ENCODE results near the gene SLC4A1. TPM values are rescaled to one million over a fixed set of nuclear protein-coding genes. Genes with fewer than 3 reads are reported as not detected.

The SLC4A1 gene
- total RNA-seq, 2 donors from 2014 or later: 0.63 TPM; not detected in 1

- DNase-seq: no peak
- intact Hi-C loops (cut with DNase I): loop anchor here in 1 of 2 donors (5.0 kb wide), 1 partner anchor 309 kb away; no protein-coding TSS in a partner anchor
- no peak for ATAC-seq
Observed at GRCh38 chr17:44213403-44214229, 54.3 kb downstream of the SLC4A1 start.

DNA sequence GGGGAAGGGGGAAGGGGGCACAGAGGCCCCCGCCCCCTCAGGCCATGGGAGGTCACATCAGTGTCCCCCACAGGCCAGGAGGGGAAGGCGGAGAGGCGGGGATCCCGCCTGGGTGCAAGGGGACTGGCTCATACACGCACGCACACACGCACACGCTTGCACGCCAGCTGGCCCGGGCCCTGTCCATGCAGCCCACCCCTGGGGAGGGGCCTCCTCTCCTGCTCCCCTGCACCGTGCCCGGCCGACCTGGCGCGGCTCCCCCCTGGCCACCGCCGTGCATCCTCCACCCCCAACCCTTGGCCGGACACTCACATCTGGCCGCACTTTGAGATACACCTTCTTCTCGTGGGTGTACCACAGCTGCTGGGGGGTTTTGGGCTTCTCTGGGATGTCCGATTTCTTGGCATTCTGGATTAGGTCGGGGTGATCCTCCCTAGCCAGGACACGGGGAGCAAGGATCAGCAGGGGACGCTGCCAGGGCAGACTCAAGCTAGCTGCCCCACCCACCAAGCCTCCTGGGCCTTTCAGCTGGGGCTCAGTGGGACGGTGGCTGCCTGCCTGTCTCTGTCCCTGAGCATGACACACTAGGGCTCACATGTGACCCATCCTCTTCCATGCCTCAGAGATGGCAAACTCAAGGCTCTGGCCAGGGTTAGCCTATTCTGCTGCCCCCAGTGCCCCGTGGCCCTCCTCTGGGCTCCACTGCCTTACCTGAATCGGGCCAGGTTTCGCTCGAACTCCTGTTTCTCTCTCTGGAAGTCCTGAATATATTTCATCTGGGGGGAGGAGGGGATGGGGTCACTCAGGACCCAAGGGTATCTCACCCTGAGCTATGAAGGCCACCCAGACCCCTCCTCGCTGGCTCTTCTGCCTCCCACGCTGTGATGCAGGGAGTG is 55.2 kb downstream of the SLC4A1 start:
- intact Hi-C loops (cut with DNase I): loop anchor here in 1 of 2 donors (5.0 kb wide), 1 partner anchor 310 kb away; no protein-coding TSS in a partner anchor

DNA sequence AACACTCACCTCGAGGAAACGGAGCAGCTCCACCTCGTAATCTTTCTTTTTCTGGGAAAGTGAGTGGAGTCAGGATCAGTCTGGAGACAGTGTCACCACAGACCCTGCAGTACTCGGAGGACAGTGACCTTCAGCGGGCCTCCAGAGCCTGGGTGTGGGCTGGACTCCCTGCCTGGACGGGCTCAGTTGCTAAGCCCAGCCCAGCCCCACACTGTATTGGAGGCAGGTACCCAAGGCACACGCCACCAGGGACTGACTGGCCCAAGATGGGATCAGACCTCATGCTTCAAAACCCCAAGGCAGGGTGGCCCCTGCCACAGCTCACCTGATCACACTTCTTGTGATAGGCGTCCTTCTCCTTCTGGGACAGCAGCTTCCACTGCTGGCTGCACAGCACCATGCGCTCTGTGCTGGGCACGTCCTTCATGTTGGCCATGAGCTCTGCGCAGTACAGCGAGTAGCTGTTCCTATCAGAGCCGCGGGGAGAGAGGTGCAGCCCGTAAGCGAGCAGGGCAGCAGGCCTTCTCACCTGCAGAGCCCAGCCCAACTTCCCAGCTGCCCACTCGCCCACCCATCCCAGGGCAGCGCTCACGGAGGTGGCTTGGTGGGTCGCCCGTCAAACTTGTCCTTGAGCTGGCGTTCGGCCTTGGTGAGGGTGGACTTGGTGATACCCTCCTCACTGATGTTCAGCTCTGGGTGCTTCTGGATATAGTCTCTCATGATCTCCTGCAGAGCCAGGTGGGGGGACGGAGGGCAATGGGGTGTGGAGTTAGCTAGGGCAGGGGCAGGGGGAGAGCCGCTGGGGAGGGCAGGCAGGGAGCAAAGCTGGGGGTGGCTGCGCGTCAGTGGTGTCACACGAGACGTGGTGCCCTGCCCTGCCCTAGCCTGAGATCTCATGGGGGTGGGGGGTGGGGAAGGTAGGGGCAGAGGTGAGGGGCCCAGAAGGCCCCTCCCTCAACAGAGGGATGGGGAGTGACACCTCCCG is 56.4 kb downstream of the SLC4A1 start:
- no peak for ATAC-seq
- no peak for DNase-seq
- intact Hi-C loops (cut with DNase I): loop anchor here in 1 of 2 donors (5.0 kb wide), 1 partner anchor 311 kb away; no protein-coding TSS in a partner anchor

More for the DNA sequence above, 55.2 kb downstream of the SLC4A1 start:
- ATAC-seq (no peak), DNase-seq (no peak)

DNA sequence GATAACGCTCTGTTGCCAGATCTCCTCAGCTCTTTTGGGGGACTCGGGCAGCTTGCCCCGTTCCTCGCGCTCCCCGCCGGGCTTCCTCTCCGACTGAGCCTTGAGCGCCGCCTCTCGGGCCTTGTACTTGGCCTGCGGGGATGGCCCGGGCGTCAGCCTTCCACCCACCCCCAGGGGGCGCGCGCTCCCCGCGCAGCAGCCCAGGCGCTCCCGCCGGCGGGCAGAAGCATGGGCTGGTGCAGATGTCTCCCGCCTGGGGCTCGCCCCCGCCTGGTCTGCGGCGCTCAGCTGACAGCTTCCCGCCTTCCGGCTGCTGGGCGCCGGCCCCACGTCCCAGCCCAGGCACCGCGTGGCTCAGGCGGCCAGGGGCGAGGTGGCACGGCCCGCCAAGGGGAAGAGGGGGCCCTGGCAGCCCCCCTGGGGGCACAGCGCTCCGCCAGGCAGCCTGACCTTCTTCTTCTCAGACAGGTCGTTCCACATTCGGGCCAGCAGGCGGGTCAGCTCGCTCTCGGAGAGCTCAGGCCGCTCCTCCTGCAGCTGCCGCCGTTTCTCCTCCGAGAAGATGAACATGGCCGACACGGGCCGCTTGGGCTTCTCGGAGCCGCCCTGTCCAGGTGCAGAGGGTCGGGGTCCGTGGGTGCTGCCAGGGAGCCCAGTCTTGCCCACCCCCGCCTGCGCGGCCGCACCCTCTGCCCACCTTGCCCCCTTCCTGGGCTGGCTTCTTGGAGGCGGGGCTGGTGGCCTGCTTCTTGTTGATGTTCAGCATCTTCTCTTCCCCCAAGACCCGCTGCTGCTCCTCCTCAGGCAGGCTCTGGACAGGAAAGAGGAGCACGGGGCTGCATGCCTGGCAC is 57.4 kb downstream of the SLC4A1 start:
- ATAC-seq (peak; percentile 92 to 94), DNase-seq (peak; percentile 90)
- intact Hi-C loops (cut with DNase I): loop anchor here in 1 of 2 donors (5.0 kb wide), 1 partner anchor 312 kb away; no protein-coding TSS in a partner anchor

DNA sequence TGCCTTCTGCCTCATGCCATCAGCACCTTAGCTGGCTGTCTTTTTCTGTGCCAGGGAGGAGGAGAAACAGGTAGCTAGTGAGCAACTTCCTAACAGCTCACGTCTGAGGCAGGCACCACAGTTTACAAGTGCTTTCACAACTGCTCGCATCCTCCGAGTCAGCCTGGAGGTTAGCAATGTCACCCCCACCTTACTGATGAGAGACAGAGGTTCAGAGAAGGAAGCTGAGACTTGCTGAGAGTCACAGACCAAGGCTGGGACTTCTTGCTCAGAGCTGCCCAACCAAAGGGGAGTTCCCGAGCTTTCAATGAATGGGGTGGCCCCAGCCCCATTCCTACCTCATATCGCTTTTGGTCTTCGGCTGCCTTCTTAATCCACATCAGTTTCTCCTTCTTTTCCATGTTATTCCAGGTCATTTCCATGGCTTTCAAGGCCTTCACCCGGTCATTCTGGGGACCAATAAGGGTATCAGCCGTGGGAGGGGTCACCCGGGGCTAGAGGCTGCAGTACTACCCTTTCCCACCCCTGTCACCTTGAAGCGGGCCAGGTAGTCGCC is 58.1 kb downstream of the SLC4A1 start:
- intact Hi-C loops (cut with DNase I): loop anchor here in 1 of 2 donors (5.0 kb wide), 1 partner anchor 312 kb away; no protein-coding TSS in a partner anchor
- DNase-seq (no peak), ATAC-seq (no peak)

DNA sequence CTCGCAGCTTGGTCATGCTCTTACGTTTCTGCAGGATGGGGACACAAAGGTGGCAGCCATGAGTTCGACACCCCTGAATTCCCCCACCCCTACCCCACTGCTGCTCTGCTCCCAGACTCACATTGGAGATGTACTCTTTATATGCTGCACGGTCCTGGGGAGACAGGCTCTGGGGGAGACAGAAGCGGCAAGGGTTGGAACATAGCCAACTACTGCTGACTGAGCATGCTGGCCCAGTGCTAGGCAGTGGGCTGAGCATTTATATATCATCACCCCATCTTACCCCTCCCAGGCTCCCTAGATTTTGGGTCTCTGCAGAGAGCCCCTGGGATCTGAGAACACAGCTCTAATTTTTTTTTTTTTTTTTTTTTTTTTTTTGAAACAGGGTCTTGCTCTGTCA is 60.2 kb downstream of the SLC4A1 start:
- no peak for DNase-seq
- intact Hi-C loops (cut with DNase I): no loop called here
- no peak for ATAC-seq

- ATAC-seq (no peak), DNase-seq (no peak)
- intact Hi-C loops (cut with DNase I): no loop called here
Observed at GRCh38 chr17:44207319-44207718, 60.6 kb downstream of the SLC4A1 start.

GRCh38 chr17:44206825-44207155 is 61.1 kb downstream of the SLC4A1 start:
- no peak for ATAC-seq
- DNase-seq: no peak
- intact Hi-C loops (cut with DNase I): no loop called here

GRCh38 chr17:44205962-44206824 is 61.7 kb downstream of the SLC4A1 start:
- intact Hi-C loops (cut with DNase I): no loop called here
- ATAC-seq (no peak), DNase-seq (no peak)

- ATAC-seq (no peak), DNase-seq (peak; percentile 72)
- intact Hi-C loops (cut with DNase I): no loop called here
Observed at GRCh38 chr17:44204441-44204882, 63.5 kb downstream of the SLC4A1 start.

- ATAC-seq (no peak), DNase-seq (no peak)
- intact Hi-C loops (cut with DNase I): no loop called here
Observed at GRCh38 chr17:44203731-44204440, 64.0 kb downstream of the SLC4A1 start.

DNA sequence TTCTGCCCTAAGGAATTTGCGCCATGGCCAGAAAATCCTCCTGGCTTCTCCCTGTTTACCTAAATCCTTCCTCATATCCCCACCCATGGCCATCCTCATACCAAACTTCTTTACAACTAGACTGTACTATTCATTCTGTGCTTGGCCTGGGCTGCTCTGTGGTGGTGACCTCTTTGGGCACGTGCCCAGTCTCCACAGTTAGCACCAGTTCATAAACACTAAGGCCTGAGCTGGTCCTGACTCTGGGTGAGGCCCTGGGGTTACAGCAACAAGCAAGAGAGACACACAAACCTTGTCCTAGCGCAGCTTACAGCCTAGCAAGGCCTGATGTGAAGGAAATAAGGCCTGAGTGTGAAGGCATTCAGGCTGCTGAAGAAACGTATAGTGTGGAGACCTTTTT is 65.2 kb downstream of the SLC4A1 start:
- ATAC-seq (no peak), DNase-seq (no peak)
- intact Hi-C loops (cut with DNase I): no loop called here

- DNase-seq: no peak
- intact Hi-C loops (cut with DNase I): no loop called here
- ATAC-seq: peak in 1 of 2 donors; percentile 1
Observed at GRCh38 chr17:44200478-44201155, 67.3 kb downstream of the SLC4A1 start.

DNA sequence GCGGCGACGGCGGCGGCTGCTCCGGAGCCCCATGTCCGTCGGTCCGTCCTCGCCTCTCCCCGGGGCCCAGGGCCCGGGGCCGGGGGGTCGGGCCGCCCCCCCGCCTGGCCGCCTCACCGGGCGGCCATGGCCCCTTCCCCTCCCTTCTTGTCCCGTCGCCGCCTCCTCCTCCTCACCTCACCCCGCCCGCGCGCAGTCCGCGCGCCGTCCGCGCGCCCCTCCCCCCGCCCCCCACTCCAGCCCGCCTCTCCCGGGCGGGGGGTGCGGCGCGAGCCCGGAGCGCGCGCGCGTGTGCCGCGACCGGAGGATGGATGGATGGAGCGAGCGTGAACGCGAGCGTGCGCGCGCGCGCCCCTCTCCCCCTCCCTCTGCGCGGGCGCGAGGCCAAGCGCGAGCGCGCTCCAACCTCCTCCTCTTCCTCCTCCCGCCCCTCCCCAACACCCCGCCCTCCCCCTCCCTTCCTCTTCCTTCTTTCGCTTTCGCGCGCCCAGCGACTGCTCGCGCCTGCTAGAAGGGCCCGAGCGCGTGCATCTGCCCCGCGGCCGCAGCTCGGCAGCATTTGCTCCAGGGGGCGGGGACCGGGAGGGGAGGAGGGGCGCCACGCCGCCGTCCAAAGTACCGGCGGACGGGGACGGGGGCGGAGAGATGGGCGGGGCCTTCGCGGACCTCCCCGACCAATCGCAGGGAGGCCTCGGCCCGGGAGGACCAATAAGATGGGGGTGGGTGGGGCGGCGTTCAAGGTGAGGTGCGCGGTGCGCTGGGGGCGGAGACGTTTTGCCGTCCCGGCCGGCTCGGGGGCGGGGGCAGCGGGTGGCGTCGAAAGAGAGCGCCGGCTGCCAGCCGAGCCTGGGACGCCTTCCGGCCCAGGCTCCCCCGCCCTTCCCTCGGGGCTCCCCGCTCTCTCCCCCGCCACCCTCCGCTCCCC is 68.1 kb downstream of the SLC4A1 start, which contains the start of gene ATXN7L3:
Gene ATXN7L3 (minus strand): TSS at position 332 of the 925 bp plus-strand sequence. CDS start 1,814 bp downstream, outside the sequence.
- intact Hi-C loops (cut with DNase I): no loop called here
- DNase-seq (peak; percentile 100), ATAC-seq (peak; percentile 94 to 95)
